NCI-H1436 treated with DMSO at 0.1 percent for 48 hours (cell line): ENCODE data around the gene RPA1.
"Not testable (repeated sequence)": the region's sequence is repeated elsewhere in the genome, so short reads cannot be mapped to it uniquely, and the experiment has no call there.

Source experiments
- DNase-seq: peaks from one replicate; lab custom pipeline; 2025; lab: John Stamatoyannopoulos, UW

Gene RPA1

DNA sequence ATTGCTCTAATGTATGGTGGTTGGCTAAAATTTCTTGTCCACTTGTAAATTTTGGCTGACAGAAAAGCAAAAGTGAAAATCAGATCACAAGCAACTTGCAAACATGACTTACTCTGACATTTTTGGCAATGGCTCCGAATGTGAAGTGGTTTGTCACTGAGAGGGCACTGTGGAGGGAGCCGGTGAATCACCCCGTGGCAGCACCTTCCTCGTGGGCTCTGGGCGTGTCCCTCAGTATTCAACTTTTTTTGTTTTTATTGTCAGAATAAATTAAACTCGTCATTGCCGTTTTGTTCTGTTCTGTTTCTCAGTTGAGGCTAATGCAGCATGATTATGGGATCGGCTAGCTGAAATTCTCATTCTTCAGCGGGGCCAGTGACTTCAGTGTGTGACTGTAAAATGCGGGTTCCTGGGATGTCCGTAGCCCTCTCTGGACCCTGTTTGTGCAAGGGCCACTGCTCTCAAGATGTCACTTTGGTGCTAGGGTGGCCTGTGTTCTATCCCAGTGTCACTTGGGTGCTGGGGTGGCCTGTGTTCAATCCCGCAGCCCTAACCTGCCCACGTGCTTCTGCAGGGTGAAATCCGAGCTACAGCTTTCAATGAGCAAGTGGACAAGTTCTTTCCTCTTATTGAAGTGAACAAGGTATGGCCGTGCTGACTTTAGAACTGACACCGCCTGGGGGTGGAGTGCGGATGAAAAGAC lies 48.8 kb downstream of the RPA1 start:
- DNase-seq, result no peak

DNA sequence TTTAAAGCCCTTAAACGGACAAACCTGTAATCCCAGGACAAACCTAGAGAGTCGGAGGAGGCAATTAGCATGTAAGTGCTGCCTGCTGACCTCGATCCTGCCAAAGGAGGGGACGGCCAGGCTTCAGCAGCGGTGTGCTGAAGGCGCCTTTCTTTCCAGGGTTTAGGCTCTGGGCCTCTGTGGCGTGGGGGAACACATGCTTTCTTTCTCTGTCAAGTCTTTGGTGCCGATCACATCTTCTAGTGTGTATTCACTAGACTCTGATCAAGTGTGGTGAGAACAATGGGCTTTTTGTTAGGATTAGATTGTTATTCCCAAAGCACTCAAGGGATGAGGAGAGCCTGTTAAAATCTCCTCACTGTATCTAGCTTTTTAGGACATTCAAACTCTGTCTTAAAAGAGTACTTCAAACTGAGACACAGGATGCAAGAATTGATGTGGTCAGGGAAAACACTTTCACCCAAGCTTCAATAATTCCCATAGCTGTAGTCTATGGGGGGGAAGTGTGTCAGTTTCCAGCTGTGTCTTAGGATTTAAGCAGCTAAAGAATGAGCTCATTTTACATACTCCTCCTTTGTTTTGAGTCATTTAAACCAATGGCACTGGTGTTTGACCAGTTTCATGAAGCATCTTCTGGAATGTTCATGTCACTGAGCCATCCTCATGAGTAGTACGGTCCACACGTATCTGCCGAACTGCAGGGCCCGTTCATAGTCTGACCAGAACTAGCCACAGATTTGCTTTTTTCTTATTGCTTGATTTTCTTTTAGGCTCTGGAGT lies 51.2 kb downstream of the RPA1 start:
- DNase-seq, result no peak

DNA sequence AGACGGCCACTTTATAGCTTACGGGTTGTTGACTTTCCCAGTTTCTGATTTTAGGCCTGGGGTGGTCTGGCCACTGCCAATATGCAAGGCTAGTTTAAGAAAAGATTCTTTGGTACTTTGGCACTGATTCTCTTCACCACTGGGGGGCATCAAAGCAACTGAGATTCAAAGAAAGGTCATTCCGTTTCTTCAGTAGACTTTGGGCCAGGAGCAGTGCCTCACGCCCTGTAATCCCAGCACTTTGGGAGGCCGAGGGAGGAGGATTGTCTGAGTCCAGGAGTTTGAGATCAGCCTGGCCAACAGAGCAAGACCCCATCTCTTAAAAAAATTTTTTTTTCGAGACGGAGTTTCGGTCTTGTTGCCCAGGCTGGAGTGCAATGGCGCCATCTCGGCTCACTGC lies 53.0 kb downstream of the RPA1 start:
- no peak for DNase-seq

DNA sequence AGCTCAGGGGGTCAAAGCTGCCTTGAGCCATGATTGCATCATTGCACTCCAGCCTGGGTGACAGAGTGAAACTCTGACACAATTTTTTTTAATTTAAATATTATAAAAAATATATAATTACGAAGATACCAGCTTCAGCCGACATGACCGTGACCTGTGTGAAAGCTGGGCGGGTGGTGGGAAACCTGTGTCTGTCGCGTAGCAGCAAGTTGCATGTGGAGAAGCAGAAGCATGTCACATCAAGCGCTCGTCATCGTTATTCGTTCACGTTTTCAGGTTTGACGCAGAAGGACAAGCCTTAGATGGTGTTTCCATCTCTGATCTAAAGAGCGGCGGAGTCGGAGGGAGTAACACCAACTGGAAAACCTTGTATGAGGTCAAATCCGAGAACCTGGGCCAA lies 53.7 kb downstream of the RPA1 start:
- DNase-seq, result no peak

DNA sequence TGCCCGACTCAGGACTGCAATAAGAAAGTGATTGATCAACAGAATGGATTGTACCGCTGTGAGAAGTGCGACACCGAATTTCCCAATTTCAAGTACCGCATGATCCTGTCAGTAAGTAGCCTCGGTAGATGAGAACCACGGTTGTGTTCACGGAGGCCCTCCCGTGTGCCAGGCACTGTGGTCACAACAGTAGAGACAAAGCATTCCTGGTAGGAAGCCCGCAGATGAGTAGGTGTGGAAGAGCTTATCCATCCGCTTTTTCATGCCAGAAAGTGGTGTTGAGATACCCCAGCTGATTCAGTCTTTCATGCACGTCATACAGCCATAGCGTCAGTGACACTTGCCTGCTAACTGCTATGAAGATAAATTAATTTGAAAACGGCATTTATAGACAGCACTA lies 58.9 kb downstream of the RPA1 start:
- DNase-seq, result no peak

DNA sequence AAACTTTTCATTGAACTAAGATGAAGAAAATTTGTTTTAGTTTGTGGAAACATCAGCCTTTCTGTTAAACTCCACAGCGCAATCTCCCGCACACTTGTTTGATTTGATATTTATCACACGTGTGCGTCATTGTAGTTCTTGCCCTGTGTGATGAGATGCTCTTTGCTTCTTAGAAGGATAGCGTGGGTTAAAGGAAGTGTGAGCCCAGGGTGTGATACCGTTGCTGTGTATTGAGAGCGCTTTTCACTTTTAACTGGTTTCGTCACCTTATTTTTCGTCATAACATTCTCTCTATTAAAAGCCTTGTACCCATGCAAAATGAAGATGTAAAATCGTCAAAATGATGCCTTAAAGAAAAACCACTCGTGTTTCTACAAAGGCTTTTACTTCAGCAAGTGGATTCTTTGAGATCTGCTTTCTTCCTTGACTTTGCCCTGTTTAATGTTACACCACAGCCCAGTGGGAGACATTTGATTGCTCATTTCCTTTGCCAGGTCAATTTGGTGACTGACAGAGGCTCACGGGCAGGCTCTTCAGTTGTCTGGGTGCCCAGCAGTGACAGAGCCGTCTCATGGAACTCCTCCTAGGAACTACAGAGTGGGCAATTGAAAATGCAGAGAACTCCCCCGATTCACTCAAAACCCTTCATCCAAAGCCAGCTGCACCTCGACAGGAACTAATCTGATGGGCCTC lies 61.1 kb downstream of the RPA1 start:
- DNase-seq, result no peak

DNA sequence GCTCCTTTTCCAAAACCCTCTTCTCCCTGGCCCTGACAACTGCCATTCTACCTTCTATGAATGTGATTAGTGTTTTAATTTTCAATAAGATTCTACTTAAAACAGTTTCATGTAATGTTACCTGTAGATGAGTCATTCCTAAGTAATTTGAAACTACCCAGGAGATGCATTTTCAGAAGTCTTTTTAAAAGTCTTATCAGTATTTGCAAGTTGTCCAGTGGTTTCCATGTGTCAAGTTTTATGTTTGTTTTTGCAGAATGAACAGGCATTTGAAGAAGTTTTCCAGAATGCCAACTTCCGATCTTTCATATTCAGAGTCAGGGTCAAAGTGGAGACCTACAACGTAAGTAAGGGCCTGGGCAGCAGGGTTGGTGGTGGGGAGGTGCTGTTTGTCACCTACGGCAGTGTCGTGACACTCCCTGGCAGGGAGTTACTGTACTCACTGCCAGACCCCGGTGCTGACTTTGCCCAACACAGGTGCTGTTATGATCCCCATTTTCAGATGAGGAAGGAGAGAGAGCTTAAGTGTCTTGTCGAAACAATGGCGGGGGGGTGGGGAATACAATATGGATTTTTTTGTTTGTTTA lies 65.0 kb downstream of the RPA1 start:
- no peak for DNase-seq

DNA sequence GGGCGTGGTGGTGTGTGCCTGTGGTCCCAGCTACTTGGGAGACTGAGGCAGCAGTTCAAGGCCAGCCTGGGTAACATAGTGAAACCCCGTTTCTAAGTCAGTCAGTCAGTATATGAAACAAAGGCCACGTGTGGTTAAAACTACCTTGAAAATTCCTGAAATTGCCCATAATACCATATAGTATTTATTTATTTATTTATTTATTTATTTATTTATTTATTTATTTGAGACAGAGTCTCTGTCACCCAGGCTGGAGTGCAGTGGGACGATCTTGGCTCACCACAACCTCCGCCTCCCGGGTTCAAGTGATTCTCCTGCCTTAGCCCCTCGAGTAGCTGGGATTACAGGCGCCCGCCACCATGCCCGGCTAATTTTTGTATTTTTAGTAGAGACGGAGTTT lies 65.7 kb downstream of the RPA1 start:
- not testable (repeated sequence) for DNase-seq

DNA sequence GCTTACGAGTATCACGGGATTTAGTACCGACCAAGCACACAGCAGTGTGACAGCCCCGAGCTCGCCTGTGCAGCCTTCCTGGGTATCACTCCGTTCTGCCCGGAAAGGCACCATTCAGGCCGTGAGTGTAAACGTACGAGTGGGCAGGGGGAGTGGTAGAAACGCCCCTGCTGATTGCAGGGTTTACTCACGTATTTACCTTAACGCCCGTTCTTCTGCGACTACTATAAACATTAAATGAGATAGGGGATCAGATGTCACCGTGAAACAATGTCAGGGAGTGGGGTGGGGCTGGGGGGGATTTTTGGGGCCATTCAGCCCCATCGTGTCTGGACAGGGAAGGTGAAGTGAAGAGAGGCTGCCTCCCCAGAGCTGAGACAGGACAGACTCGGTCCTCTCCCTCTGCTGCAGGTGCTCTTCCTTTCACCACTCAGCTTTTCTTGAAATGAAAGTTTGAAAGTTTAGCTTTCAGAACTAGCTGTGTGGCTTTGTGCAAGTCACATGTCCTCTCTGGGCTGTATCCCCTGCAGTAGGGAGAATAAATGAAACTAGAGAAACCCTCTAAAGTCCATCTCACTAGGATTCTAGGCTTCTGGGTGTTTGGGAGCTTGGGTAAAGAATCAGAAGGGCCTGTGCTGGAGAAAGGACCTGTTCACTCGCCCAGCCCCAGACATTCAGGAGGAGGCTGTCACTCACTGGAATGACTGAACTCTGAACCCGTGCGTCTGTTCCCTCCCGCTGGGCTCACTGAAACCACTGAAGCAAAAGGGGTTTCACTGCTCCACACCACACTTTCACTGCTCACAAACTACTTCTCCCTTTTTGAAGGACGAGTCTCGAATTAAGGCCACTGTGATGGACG lies 66.7 kb downstream of the RPA1 start:
- no peak for DNase-seq

DNA sequence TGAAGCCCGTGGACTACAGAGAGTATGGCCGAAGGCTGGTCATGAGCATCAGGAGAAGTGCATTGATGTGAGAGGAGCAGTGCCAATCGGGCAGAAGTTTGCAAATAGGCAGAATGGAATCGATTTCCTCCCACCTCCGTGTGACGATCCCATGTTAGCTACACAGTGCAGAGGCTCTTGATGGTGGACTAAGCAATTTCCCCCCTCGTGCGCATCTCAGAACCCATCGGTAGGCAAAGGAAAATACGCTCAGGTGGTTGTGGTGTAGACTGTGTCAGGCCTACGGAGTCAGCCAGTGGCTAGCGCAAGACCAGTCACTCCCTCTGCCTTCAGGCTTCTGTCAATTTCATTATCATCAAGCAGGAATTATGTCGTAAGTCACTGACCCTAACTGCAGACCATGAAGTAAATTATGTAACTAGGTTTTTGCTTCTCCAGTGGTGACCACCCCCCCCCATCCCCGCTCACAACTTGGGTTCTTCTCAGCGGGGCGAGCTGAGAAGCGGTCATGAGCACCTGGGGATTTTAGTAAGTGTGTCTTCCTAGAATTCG lies 67.4 kb downstream of the RPA1 start:
- DNase-seq, result no peak

DNA sequence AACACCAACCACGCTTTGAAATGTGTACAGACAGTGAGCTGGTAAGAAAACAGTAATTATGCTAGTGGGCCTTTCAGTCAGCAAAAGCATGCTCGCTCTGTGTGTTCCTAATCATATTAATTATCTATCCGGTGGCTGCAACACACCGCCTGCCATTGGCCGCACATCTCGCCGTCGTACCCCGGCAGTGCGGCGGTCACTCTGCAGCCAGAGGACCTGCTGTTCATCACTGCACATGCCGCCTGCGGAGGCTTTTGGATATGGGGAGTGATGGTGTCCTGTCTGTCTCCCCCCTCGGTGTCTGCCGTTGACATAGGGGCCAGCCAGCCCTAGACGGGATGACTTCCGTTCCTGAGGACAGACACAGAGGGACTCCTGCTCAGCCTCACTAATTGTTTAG lies 68.5 kb downstream of the RPA1 start:
- no peak for DNase-seq

DNA sequence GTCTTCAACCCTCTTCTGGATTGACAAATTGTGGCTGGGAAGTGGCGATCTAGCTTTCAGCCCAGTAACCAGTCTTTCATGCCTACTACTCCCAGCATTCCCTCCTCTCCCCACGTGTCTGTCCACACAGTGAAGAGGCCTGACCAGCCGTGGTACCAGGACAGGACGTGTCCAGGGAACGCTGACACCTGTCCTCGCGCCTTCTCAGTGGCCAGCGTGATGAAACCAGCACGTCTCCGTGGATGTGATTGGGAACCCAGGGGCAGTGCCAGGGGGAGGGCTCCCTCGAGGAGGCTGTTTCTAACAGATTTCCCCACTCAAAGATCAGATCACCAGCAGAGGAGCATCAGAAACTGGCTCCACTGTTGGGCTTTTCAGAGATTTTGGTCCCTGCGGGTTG lies 69.1 kb downstream of the RPA1 start:
- no peak for DNase-seq

DNA sequence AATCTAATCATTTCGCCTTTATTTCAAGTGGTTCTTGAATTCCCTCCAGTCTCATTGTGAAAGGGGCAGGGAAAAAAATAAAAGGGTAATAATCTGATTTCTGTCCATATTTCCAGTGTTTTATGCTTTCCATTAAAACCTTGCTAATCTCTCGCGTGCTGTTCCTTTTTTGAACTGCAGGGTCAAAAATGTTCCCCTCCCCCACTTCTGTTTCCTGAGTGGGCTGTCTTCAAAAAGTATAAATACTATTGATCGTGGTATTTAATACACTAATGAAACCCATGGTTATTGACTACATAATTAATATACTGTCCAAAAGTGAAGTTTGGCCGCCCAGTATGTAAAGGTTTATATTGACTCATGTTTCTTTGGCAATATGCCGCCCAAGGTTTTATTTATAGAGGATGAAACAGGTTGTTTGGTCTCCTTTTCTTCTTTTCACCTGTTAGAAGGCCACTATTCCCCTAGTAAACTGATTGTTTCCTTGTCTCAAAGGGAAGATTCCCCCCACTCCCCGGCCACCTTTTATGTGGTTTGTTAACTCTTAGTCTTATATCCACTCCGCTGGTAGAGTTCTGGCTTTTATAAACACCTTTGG lies 69.7 kb downstream of the RPA1 start:
- no peak for DNase-seq

DNA sequence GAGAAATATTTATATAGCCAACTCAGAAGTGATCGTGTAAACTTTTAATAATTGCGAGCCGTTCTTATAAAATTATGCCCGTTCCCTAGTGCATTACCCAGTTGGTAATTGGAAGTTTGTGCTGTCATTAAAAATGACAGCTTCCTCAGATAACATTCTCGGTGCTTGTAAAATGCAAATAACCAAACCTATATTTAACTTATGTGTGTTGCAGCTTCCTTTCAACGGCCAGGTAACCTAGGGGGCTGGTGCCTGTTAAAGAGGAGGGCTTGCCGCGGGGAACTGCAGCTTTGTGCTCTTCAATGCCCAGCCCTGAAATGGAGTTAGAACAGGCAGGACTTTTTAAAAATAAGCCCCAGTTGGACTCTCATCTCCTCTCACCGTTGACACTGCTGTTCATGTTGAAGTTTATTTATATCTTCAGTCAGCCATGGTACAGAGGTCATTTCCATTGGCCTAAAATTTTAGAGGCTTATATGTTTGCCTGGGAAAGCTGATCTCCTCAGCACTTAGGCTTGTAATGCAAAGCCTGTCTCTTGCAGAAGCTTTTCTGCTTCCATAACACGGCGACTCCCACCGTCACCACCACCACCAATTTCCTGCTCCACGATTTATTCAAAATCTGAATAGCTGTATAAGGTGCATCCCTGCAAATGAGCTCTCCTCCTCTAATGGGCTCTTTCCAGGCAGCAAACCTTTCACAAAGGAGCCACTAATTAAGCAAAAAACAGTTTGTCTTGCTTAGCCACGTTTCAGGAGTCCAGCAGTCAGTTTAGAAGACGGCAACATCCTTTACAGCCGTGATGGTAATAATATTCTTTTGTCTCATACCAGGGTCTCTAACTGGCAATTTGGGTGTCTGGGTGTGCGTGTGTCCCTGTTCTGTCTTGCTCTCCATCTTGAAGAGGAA lies 74.7 kb downstream of the RPA1 start:
- DNase-seq, result peak; percentile 43

DNA sequence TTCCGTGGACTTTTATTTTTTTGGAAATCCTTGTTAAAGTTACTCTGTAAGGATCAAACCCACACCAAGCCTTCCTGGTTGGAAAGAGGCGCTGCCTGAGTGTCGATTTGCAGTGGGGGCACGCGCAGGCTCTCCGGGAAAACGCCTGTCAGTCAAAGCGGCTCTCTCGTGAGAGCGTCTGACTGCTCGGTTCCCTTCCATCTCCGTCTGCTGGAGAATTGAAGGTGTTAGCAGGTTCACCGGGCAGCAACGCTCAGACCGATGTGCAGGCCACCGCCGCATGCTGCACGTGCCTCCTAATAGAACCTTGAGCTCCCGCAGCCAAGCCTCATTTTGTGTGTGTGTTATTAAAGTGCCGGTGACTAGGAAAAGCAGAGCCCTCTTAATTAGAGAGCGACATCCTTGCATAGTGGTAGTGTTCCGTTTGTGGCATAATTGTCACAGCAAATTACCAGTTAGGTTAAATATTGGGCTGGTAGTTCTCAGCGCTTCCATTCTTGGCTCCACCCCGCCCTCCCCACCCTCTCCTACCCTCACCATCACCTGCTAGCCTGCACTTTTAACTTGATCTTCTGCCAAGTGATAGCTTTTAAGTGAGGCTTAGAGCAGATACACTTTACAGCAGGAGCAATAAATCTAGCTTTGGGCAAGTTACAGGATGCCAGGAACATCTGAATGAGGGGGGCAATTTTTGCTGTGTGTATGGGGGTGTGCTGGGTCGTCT lies 75.5 kb downstream of the RPA1 start:
- peak; percentile 86 for DNase-seq

DNA sequence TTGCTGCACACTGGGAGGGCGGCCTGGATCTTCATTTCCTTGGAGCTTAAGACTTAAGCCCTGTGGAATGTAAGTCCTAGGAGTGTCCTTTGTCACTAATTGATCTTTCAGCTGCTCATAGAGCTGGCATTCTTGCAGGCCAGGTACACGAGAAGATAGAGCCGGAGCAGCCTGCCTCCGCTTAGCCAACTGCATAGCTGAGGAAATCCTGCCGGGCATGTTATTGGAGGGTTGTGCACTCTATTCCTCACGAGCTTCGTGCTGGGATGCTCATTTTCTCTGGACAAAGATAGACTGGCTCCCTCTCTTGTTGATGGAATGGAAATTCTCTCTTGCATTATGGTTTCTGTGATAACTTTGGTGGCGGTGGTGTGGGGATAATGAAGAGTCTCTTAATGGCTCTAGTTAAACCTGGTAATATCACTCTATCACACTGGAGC lies 76.9 kb downstream of the RPA1 start:
- no peak for DNase-seq

DNA sequence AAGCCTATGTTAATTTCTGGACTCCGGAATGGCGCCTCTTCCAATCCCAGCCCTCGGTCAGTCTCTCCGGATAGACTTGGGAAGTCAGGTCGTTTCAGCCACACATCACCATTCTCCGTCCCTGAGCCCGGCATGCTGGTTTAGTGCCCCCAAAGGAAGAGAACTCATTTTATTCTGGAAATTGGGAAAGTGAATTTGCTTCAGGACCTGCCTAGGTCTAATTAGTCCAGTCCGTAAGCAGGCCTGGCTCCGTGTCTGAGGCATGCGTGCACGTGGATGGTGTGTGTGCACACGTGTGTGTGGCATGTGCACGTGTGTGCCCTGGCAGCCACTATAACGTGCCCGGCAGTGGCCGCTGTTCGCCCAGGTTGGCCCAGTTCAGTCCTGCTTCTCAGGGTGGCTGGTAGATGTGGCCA lies 77.4 kb downstream of the RPA1 start:
- no peak for DNase-seq

DNA sequence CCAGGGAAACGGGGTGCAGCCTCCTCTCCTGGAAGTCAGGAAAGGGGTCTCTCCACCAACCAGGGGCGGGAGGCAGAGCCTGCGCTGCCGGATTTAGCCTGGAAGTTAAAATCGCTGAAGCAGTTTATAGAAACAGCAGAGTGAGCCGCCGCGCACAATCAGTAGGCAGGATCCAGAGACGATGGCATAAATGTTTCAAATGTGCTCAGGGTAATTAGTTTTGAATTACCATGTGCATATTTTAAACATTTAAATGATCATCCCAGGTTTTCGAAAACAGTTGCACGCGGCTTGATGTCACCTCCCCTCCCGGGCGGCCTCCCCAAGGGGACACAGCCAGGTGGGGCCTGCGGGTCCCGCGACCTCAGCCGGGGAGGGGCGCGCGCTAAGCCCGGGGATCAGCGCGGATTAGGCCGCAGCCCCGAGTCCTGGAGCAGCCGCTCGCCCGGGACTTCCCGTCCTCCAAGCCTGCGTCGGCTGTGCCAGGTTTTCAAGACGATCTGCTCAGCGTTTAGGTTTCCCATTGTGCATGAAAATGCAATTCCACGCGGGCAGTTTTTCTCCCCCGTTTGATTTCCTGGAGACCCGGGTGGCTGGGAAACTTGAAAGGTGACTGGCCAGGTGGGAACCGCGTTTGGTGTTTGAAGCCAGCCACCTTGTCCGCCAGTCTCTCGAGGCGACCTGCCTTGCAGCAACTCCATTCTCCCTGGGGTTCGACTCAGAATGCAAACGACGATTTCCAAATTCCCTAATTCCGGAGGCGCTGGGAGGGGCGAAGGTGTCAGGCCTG lies 78.3 kb downstream of the RPA1 start:
- no peak for DNase-seq
